SK-N-SH (cell line): ENCODE results near the gene GDI2. TPM values are rescaled to one million over a fixed set of nuclear protein-coding genes. Genes with fewer than 3 reads are reported as not detected.

Experiments
- CTCF ChIA-PET: fragments of 300-600, 350-600 bp; formaldehyde crosslinking; extraction: SDS; loops from one replicate; lab custom pipeline; 2021; lab: Yijun Ruan, JAX
- POLR2A ChIA-PET: fragments of 350-600 bp; sonication (Branson Sonifier 250); formaldehyde crosslinking; extraction: SDS; loops from one replicate; lab custom pipeline; 2020; ENCODE audit warnings: antibody characterized with exemption, inconsistent platforms; lab: Yijun Ruan, JAX
- DNase-seq: peaks from one replicate; pipeline ENCODE4 v3.0.0; 2012
- H2AFZ ChIP-seq: fragments of 200-600 bp; sonication (generic); 2 replicates; pipeline ENCODE4 v1.8.1; 2016; ENCODE audit warnings: antibody characterized with exemption, mild to moderate bottlenecking, low read depth
- H3F3A ChIP-seq: fragments of 200-600 bp; sonication (generic); replicated peaks from 2 replicates; pipeline ENCODE3; 2016; ENCODE audit warnings: antibody characterized with exemption, mild to moderate bottlenecking; ENCODE audit not compliant: insufficient read depth
- H3K27ac ChIP-seq, 2 experiments: fragments of 200-500 bp in 1 of 2; fragments of 200-600 bp in 1 of 2; sonication (Bioruptor generic) in 1 of 2; sonication (generic), shearing (Covaris generic) in 1 of 2; 2 replicates each; pipeline versions ENCODE4 v1.5.1 to v1.6.1; 2014 to 2016; ENCODE audit warnings: low read depth in 2 of 2, inconsistent platforms in 1 of 2, low read length in 1 of 2, mild to moderate bottlenecking in 1 of 2, mixed read lengths in 1 of 2
- H3K27me3 ChIP-seq: fragments of 200-600 bp; sonication (generic), shearing (Covaris generic); 2 replicates; pipeline ENCODE4 v1.6.1; 2016; ENCODE audit warnings: mixed run types; ENCODE audit not compliant: insufficient read depth
- H3K36me3 ChIP-seq, 2 experiments: fragments of 200-500 bp in 1 of 2; fragments of 200-600 bp in 1 of 2; sonication (Bioruptor generic) in 1 of 2; sonication (generic) in 1 of 2; replicated peaks in 1 of 2; 2 replicates each; pipeline versions ENCODE3 to v1.5.1; 2014 to 2016; ENCODE audit warnings: low read length in 1 of 2, mild to moderate bottlenecking in 1 of 2; ENCODE audit not compliant: insufficient read depth in 2 of 2, control insufficient read depth in 1 of 2
- H3K4me1 ChIP-seq, 2 experiments: fragments of 200-500 bp in 1 of 2; fragments of 200-600 bp in 1 of 2; sonication (Bioruptor generic) in 1 of 2; sonication (generic), shearing (Covaris generic) in 1 of 2; 2 replicates each; pipeline versions ENCODE4 v1.5.1 to v1.6.1; 2014 to 2016; ENCODE audit warnings: low read depth in 1 of 2, low read length in 1 of 2, mixed run types in 1 of 2; ENCODE audit not compliant: insufficient read depth in 2 of 2, control insufficient read depth in 1 of 2
- H3K4me2 ChIP-seq: fragments of 200-600 bp; sonication (generic), shearing (Covaris generic); 2 replicates; pipeline ENCODE4 v1.6.1; 2017; ENCODE audit warnings: mixed run types
- H3K4me3 ChIP-seq, 2 experiments: fragments of 200-500 bp in 1 of 2; fragments of 200-600 bp in 1 of 2; sonication (Bioruptor generic) in 1 of 2; sonication (generic), shearing (Covaris generic) in 1 of 2; 2 replicates each; pipeline versions ENCODE4 v1.5.1 to v1.8.1; 2014 to 2016; ENCODE audit warnings: low read depth in 2 of 2, inconsistent platforms in 1 of 2, low read length in 1 of 2, mild to moderate bottlenecking in 1 of 2, mixed read lengths in 1 of 2, moderate library complexity in 1 of 2
- H3K79me2 ChIP-seq: fragments of 200-600 bp; sonication (generic); 2 replicates; pipeline ENCODE4 v1.8.1; 2017; ENCODE audit warnings: mild to moderate bottlenecking; ENCODE audit not compliant: insufficient read depth
- H3K9ac ChIP-seq: fragments of 200-600 bp; sonication (generic); 2 replicates; pipeline ENCODE4 v1.6.1; 2017; ENCODE audit warnings: mixed run types
- H3K9me2 ChIP-seq: fragments of 200-600 bp; sonication (generic); 2 replicates; pipeline ENCODE4 v1.6.1; 2017; ENCODE audit warnings: mixed run types
- H3K9me3 ChIP-seq: fragments of 200-600 bp; sonication (generic); 2 replicates; pipeline ENCODE4 v1.6.1; 2017; ENCODE audit warnings: mixed run types, mild to moderate bottlenecking, moderate library complexity
- H4K20me1 ChIP-seq: fragments of 200-600 bp; sonication (generic); 2 replicates; pipeline ENCODE4 v1.6.1; 2017; ENCODE audit warnings: mild to moderate bottlenecking, mixed run types; ENCODE audit not compliant: insufficient read depth
- CTCF ChIP-seq: fragments of 200-600 bp; sonication (generic); IDR thresholded peaks from 2 replicates; pipeline ENCODE4 v1.6.1; 2017; ENCODE audit warnings: antibody characterized with exemption, mild to moderate bottlenecking, moderate library complexity
- RAD21 ChIP-seq: IDR thresholded peaks from 2 replicates; pipeline ENCODE4 v1.6.1; 2012; ENCODE audit warnings: mild to moderate bottlenecking, low read length
- REST ChIP-seq: IDR thresholded peaks from 2 replicates; pipeline ENCODE4 v1.6.1; 2012; ENCODE audit warnings: mild to moderate bottlenecking, low read depth, low read length, moderate library complexity
- RXRA ChIP-seq: IDR thresholded peaks from 2 replicates; pipeline ENCODE4 v1.4.0; 2012; ENCODE audit warnings: low read depth, mild to moderate bottlenecking, borderline replicate concordance
- SIN3A ChIP-seq: IDR thresholded peaks from 2 replicates; pipeline ENCODE4 v1.6.1; 2012; ENCODE audit warnings: low read depth, mild to moderate bottlenecking, low read length, moderate library complexity, borderline replicate concordance
- TEAD4 ChIP-seq: IDR thresholded peaks from 2 replicates; pipeline ENCODE4 v1.4.0; 2012; ENCODE audit warnings: mild to moderate bottlenecking, borderline replicate concordance; ENCODE audit not compliant: insufficient read depth
- WGBS: methylation state at CpG from one replicate; pipeline ENCODE4 v1.1.6; 2017; ENCODE audit warnings: low lambda C conversion rate; 5-methylcytosine and 5-hydroxymethylcytosine counted together
- polyA plus RNA-seq, 3 experiments: library from polyadenylated mRNA; depleted of rRNA; stranded (reverse); fragments of >200 nt; gene quantifications; 2 replicates each; pipeline ENCODE4 v1.2.3, GENCODE V29; 2012

The GDI2 gene
- polyA plus RNA-seq, 1 of the 3 experiments (the other 2 are of a cell fraction): 94.3 TPM

- Histone ChIP-seq H3F3A (no peaks in the 10 kb centered on the region), H3K4me1 (no peaks in the 10 kb centered on the region), H3K9me3 (no peaks in the 10 kb centered on the region), H3K9me2 (no peaks in the 10 kb centered on the region), H3K9ac (no peak overlapping the region), H2AFZ (no peak overlapping the region), H4K20me1 (no peaks in the 10 kb centered on the region), H3K27ac (no peak overlapping the region), H3K79me2 (peaks cover 13% of the 10 kb centered on the region; the same call in 1 of the 2 replicates), H3K4me2 (no peak overlapping the region), H3K4me3 (no peak overlapping the region), H3K27me3 (no peaks in the 10 kb centered on the region), H3K36me3 (peaks cover 45 to 74% of the 10 kb centered on the region in 2 experiments)
- CTCF ChIA-PET: no interaction called here
- POLR2A ChIA-PET: no interaction called here
- WGBS: 95% methylated on average over 4 of the region's 4 CpGs
- TF ChIP-seq RXRA: no peak
- no peak for DNase-seq
These were observed 67.0 kb downstream of the GDI2 start for GRCh38 chr10:5746197-5746596.

GRCh38 chr10:5744849-5745248 lies 68.4 kb downstream of the GDI2 start:
- WGBS: 85% methylated on average over 5 of the region's 5 CpGs
- no peaks in the 10 kb centered on the region for H3K9me3 ChIP-seq
- no peak overlapping the region for H3K4me2 ChIP-seq
- ChIA-PET POLR2A (no interaction called here), CTCF (no interaction called here)
- H3K9ac ChIP-seq: no peak overlapping the region
- H3F3A ChIP-seq: no peaks in the 10 kb centered on the region
- no peaks in the 10 kb centered on the region for H4K20me1 ChIP-seq
- no peak overlapping the region for H3K4me3 ChIP-seq
- no peaks in the 10 kb centered on the region for H3K9me2 ChIP-seq
- peaks cover 13% of the 10 kb centered on the region; the same call in 1 of the 2 replicates for H3K79me2 ChIP-seq
- peaks cover 57 to 82% of the 10 kb centered on the region in 2 experiments for H3K36me3 ChIP-seq
- TF ChIP-seq REST (no peak), SIN3A (no peak), TEAD4 (no peak), CTCF (no peak), RAD21 (no peak)
- no peaks in the 10 kb centered on the region for H3K4me1 ChIP-seq
- DNase-seq: no peak
- H3K27ac ChIP-seq: no peak overlapping the region
- H3K27me3 ChIP-seq: no peaks in the 10 kb centered on the region
- no peak overlapping the region for H2AFZ ChIP-seq
